Measurements from ENCODE around the gene MMP24. TPM values are rescaled to one million over a fixed set of nuclear protein-coding genes. Genes with fewer than 3 reads are reported as not detected.
A peak's percentile ranks its signal among the peaks of the same experiment; 100 is the strongest.

The MMP24 gene
- total and polyA plus RNA-seq, 2 experiments from 2014 or later, result 0.69 to 1.2 TPM

DNA sequence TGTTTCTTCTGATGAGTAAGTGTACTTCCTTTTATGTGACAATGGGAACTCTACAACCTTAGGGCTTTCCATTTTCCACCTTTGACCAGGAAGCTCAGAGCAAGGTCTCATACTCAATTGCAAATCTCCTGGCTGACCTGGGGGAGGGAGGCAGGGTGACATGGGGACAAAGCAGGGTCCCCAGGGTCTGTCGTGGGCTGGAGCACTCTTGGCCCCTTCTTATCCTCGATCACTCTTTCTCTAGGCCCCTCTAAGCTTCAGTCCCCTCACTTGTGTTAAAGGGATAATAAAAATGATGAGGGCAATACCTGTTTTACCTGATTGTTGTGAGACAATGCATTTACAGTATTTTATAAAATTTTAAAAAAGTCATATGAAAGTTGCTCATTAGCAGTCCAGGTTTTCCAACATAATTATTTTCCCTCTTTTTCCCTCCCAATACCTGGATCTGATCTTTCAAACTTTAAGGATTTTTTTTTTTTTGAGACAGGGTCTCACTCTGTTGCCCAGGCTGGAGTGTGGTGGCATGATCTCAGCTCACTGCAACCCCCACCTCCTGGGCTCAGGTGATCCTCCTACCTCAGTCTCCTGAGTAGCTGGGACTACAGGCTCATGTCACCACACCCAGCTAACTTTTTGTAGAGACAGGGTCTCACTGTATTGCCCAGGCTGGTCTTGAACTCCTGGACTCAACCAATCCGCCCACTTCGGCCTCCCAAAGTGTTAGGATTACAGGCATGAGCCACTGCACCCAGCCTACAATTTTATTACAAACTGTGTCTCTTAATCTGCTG is 74.2 kb downstream of the MMP24 start:
- WGBS (ENCODE audit: low lambda C conversion rate, missing lambda C conversion rate), result 93% methylated on average over 4 of the region's 4 CpGs

DNA sequence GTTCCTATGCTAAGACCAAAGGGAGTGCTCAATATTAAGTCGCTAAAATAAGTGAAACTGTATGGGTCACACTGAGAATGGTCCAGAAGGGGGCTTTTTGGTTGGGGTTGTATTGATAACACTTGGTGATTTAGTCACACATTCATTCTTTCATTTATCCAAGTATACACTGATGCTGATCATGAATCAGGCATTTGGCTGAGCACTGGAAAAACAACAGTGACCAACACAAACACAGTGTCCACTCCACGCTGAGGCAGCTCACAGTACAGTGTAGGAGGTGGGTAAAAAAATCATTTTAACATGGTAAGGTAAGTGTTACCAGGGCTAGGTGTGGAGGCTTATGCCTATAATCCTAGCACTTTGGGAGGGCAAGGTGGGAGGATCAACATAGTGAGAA is 74.9 kb downstream of the MMP24 start:
- Histone ChIP-seq H3K27me3 (no peaks in the 10 kb centered on the region), H3K27ac (no peak overlapping the region), H3K36me3 (replicated peaks; ENCODE audit: insufficient read depth, low read depth) (no peaks in the 10 kb centered on the region), H4K20me1 (ENCODE audit: insufficient read depth, poor library complexity, severe bottlenecking) (no peaks in the 10 kb centered on the region), H2AFZ (no peak overlapping the region), H3K9me3 (ENCODE audit: low read depth) (no peaks in the 10 kb centered on the region), H3K9me2 (replicated peaks; ENCODE audit: insufficient read depth) (no peaks in the 10 kb centered on the region), H3K4me1 (ENCODE audit: insufficient read depth) (peaks cover 32% of the 10 kb centered on the region), H3K4me2 (no peak overlapping the region), H3K79me2 (no peaks in the 10 kb centered on the region), H3K4me3 (no peak overlapping the region)
- TF ChIP-seq EZH2 (IDR thresholded peaks at IDR 0.05; ENCODE audit: borderline replicate concordance), result no peak
- WGBS (ENCODE audit: low lambda C conversion rate, missing lambda C conversion rate), result 93% methylated on average over 2 of the region's 2 CpGs
- no peak for DNase-seq (ENCODE audit: low spot score)

More for the DNA sequence above, 74.2 kb downstream of the MMP24 start:
- H3K36me3 ChIP-seq (replicated peaks; ENCODE audit: insufficient read depth, low read depth), result no peaks in the 10 kb centered on the region
- H3K4me1 ChIP-seq (ENCODE audit: insufficient read depth), result peaks cover 26% of the 10 kb centered on the region
- no peak for DNase-seq (ENCODE audit: low spot score)
- H4K20me1 ChIP-seq (ENCODE audit: insufficient read depth, poor library complexity, severe bottlenecking), result no peaks in the 10 kb centered on the region
- no peaks in the 10 kb centered on the region for H3K9me2 ChIP-seq (replicated peaks; ENCODE audit: insufficient read depth)
- no peak overlapping the region for H3K4me3 ChIP-seq
- H3K4me2 ChIP-seq, result no peak overlapping the region
- no peaks in the 10 kb centered on the region for H3K9me3 ChIP-seq (ENCODE audit: low read depth)
- no peaks in the 10 kb centered on the region for H3K79me2 ChIP-seq
- no peak overlapping the region for H2AFZ ChIP-seq
- TF ChIP-seq EZH2 (IDR thresholded peaks at IDR 0.05; ENCODE audit: borderline replicate concordance) (no peak), CTCF (IDR thresholded peaks at IDR 0.05; ENCODE audit: poor library complexity) (no peak), EZH2phosphoT487 (IDR thresholded peaks at IDR 0.05; ENCODE audit: low read depth, severe bottlenecking, unreplicated experiment) (no peak)
- H3K27me3 ChIP-seq, result no peaks in the 10 kb centered on the region
- H3K27ac ChIP-seq, result no peak overlapping the region

DNA sequence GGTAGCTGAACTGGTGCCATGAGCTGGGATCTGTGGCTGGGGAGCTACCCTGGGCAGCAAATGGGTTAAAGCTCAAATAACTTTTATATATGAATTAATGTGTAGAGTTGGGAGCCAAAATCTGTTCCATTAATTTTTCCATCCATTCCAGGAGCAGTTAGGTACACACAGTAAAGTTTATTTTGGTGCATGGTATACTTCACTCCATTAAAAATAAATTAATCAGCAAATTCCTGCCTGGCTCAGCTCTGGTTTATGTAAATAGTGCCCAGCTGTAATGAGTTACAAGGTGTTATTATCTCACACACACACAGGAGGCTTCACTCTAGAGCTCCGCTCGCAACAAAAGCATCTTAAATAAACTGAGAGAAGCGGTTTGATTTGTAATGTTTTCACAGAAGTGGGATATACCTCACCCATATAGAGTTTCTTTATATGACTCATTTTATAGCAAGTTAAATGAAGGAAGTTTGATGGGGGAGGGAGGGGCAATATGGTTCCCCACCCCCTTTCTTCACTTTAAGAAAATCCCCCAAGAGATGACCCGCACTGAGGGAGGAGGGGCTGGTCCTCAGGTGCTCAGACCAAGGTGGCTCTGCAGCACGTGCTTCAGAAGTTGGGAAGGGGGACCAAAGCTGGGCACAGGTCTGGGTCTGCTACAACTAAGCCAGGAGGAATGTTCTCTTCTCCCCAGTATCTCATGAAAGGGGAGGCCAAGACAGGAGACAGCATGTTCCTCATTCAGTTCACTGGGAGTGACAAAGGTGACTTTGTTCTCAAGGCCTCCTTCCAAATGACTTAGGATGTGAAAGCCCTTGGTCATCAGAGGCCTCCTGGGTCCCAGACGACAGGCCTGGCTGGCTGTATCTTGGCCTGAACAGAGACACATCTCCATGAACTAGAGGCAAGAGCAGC is 76.2 kb downstream of the MMP24 start:
- Histone ChIP-seq H3K27ac (peak overlapping the region; percentile 98), H3K9me3 (ENCODE audit: low read depth) (no peaks in the 10 kb centered on the region), H2AFZ (no peak overlapping the region), H4K20me1 (ENCODE audit: insufficient read depth, poor library complexity, severe bottlenecking) (no peaks in the 10 kb centered on the region), H3K4me1 (ENCODE audit: insufficient read depth) (peaks cover 42% of the 10 kb centered on the region), H3K79me2 (no peaks in the 10 kb centered on the region), H3K36me3 (replicated peaks; ENCODE audit: insufficient read depth, low read depth) (no peaks in the 10 kb centered on the region), H3K27me3 (no peaks in the 10 kb centered on the region), H3K4me3 (no peak overlapping the region), H3K9me2 (replicated peaks; ENCODE audit: insufficient read depth) (no peaks in the 10 kb centered on the region), H3K4me2 (no peak overlapping the region)
- 80% methylated on average over 6 of the region's 6 CpGs for WGBS (ENCODE audit: low lambda C conversion rate, missing lambda C conversion rate)
- peak; percentile 19 for DNase-seq (ENCODE audit: low spot score)
- no peak for TF ChIP-seq EZH2phosphoT487 (IDR thresholded peaks at IDR 0.05; ENCODE audit: low read depth, severe bottlenecking, unreplicated experiment)
- TF ChIP-seq EZH2 (IDR thresholded peaks at IDR 0.05; ENCODE audit: borderline replicate concordance), result no peak
- TF ChIP-seq CTCF (IDR thresholded peaks at IDR 0.05; ENCODE audit: poor library complexity), result no peak

GRCh38 chr20:35303382-35303734 is 76.9 kb downstream of the MMP24 start:
- TF ChIP-seq EZH2 (IDR thresholded peaks at IDR 0.05; ENCODE audit: borderline replicate concordance), result no peak
- TF ChIP-seq CTCF (IDR thresholded peaks at IDR 0.05; ENCODE audit: poor library complexity), result no peak
- TF ChIP-seq EZH2phosphoT487 (IDR thresholded peaks at IDR 0.05; ENCODE audit: low read depth, severe bottlenecking, unreplicated experiment), result no peak
- H3K36me3 ChIP-seq (replicated peaks; ENCODE audit: insufficient read depth, low read depth), result no peaks in the 10 kb centered on the region
- H3K9me3 ChIP-seq (ENCODE audit: low read depth), result no peaks in the 10 kb centered on the region
- H3K4me1 ChIP-seq (ENCODE audit: insufficient read depth), result peaks cover 49% of the 10 kb centered on the region
- peak overlapping the region; percentile 98 for H3K27ac ChIP-seq
- no peak overlapping the region for H3K4me2 ChIP-seq
- H4K20me1 ChIP-seq (ENCODE audit: insufficient read depth, poor library complexity, severe bottlenecking), result no peaks in the 10 kb centered on the region
- H2AFZ ChIP-seq, result no peak overlapping the region
- H3K27me3 ChIP-seq, result no peaks in the 10 kb centered on the region
- DNase-seq (ENCODE audit: low spot score), result peak; percentile 5
- no peaks in the 10 kb centered on the region for H3K79me2 ChIP-seq
- WGBS (ENCODE audit: low lambda C conversion rate, missing lambda C conversion rate), result 89% methylated on average over 11 of the region's 11 CpGs
- H3K4me3 ChIP-seq, result no peak overlapping the region
- H3K9me2 ChIP-seq (replicated peaks; ENCODE audit: insufficient read depth), result no peaks in the 10 kb centered on the region
